Midbrain (tissue), 1 donor: ENCODE results near the gene RIC8A.
"Not testable (repeated sequence)": the region's sequence is repeated elsewhere in the genome, so short reads cannot be mapped to it uniquely, and the experiment has no call there.

Source experiments
- DNase-seq: peaks from one replicate; lab custom pipeline; 2025; lab: John Stamatoyannopoulos, UW

The RIC8A gene

DNA sequence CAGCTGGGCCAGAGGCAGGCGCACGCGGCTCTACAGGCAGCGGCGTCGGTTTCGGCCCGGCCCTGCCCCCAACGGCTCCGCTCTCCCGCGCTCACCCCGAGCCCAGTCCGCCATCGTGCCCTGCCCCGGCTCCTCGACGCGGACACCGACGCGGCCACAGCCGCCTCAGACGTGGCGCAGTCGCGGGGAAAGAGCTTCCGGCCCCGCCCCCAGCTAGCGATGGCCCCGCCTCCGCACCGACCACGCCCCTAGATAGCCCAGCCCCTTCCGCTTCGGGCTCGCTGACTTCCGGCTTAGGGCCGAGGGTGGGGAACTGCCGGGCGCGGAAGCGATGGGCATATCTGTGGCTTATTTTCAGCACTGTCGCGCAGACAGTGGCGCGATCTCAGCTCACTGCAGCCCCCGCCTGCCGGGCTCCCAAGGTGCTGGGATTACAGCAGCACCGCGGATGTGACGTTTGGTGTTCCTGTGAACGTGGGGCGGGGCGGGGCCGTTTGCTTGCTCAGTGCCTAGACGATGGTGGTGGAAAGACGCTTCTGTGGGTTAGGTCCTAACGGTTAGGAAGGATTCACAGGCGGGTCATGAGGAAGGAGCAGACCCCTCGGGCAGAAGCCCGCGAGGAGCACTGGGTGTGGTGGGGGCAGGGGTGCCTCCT is at the start of gene RIC8A, which contains the start of gene BET1L:
Gene RIC8A (plus strand): TSS at position 501 of the 655 bp plus-strand sequence. CDS start 1,147 bp downstream, outside the sequence.
Gene BET1L (minus strand): TSS at position 192 of the 655 bp plus-strand sequence. CDS start 78 bp downstream, at position 114.
- peak; percentile 99 for DNase-seq

- not testable (repeated sequence) for DNase-seq
Observed at GRCh38 chr11:180242-180641, 27.3 kb upstream of the RIC8A start.

- not testable (repeated sequence) for DNase-seq
Observed at GRCh38 chr11:189200-189783, 18.2 kb upstream of the RIC8A start.

GRCh38 chr11:189843-190311 is 17.6 kb upstream of the RIC8A start:
- DNase-seq = not testable (repeated sequence)

DNA sequence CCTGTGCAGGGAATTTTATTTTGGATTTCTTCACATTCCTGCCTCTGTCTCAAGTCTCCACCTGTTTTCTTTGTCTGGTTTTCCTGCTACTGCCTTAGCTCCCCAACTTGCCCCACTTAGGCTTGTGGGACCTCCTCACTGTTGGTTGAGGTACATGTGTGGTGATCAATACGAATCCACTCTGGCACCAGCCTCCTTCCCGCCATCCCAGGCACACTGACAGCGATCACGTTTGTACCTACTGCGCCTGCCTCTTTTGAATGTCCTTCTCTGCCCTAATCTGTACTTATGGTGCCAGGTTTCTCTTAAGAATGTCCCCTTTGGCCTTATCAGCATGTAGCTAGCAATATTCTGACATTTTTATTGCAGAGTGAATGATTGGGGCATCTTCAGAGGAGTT is 17.0 kb upstream of the RIC8A start:
- not testable (repeated sequence) for DNase-seq

DNA sequence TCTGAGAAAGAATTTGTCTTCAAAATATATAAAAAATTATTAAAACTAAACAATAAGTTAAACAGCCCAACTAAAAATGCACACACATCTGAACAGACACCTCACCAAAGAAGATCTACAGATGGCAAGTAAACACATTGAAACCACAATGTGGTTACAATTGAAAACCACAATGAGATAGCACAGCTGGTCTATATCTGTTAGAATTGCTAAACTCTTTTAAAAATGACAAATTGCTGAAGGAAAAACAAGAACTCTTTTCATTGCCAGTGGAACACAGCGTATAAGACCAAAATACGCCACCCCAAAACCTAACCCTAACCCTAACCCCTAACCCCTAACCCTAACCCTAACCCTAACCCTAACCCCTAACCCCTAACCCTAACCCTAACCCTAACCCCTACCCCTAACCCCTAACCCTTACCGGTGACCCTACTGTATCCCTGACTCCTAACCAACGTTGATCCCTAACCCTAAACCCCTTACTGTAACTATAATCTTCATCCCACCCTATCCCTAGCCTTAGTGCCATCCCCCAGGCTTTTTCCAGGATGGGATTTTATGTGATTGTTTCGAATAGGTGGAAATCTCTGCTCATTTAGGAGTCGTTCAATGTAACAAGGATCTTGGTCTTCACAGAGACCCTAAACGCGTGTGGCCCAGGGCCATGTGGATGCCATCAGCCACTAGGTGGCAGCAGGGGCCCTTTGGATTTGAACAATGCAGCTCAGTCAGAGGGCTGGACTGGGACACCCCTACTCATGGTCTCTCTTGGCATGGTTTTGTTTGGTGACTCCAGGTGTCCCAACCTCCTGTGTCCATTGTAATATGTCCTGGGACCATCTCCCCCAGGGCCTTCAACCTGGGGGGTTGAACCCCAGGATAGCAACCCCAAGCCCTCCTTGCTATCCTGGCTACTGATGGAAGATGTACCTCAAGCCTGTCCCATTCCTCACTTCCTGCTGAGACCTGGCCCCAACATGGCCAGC is 15.7 kb upstream of the RIC8A start:
- not testable (repeated sequence) for DNase-seq

DNA sequence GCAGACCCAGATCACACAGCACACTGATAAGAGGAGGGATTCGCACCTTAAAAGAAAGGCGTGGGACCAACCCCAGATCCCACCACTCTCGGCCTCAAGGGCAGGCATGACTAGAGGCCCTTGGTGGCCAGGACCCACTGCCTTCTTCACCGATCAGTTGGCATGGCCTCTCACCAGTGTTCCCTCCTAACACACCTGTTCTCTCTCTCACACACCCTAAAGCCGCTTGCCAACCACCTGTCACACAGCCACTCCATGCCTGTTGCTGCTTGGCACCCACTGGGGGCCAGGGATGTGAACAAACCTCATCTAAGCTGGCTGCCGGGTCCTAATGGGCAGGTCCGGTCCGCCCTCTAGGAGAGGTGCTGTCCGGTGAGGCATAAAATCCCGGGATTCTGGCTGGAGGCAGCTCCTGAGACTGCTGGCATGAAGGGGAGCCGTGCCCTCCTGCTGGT is 14.8 kb upstream of the RIC8A start, which contains the start of gene SCGB1C1:
Gene SCGB1C1 (plus strand): TSS at position 405 of the 455 bp plus-strand sequence. CDS start 22 bp downstream, at position 427.
- DNase-seq = not testable (repeated sequence)

DNA sequence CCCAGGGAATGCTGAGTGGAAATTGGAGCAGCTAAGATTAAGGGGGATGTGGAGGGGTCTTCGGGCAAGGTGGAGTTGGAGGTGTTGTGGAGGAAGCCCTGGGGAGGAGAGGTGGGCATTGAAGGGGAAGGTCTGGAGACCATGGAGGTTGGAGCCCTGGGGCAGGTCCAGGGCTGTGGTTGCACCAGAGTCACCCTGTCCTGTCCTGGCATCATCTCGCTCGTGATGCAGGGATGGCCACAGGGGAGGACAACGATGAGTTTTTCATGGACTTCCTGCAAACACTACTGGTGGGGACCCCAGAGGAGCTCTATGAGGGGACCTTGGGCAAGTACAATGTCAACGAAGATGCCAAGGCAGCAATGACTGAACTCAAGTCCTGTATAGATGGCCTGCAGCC is 14.0 kb upstream of the RIC8A start:
- not testable (repeated sequence) for DNase-seq

- DNase-seq = no peak
Observed at GRCh38 chr11:196786-197731, 10.4 kb upstream of the RIC8A start.

DNA sequence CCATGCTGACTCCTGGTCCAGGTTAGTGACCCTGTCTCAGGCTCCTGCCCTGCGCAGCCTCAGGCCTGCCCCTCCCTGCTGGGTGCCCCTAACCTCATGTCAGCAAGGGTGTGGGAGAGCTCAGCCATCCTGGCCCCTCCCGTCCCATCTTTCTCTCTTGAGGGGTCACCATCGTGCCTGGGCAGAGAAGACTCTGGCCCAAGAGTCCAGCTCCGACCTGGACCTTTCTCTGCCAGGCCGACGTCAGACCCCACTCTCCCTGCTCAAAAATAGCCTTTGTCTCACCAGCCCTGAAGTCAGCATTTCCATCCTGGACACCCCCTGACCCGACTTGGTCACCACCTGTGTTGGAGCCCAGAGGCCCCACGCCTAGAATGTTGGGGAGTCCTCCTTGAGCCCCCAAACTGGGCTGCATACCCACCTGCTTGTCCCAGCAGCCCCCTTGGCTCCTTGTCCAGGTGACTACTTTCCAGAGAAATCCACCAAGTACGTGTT is 9.7 kb upstream of the RIC8A start:
- DNase-seq = no peak

DNA sequence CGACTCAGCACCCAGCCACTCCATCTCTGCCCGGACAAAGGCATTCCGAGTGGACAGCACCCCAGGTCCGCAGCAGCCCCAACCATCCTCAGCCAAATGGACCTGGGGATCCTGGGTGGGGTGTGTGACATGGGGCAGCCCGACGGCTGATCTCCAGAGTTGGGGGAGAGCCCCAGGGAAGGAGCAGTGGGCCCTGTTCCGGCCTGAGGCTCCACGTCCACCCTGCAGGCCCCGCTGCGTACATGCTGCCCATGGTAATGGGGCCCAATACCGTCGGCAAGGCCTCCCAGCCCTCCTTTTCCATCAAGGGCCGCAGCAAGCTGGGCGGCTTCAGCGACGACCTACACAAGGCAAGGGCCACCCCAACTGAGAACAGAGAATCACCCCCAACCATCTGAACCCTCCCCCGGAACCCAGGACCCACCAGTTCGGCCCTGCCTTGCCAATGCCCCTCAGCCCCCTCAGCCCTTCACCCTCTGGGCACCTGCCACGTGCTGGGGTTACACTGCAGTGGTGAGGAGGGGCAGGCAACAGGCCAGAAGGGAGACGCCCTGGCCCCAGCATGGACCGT is 9.2 kb upstream of the RIC8A start:
- no peak for DNase-seq

DNA sequence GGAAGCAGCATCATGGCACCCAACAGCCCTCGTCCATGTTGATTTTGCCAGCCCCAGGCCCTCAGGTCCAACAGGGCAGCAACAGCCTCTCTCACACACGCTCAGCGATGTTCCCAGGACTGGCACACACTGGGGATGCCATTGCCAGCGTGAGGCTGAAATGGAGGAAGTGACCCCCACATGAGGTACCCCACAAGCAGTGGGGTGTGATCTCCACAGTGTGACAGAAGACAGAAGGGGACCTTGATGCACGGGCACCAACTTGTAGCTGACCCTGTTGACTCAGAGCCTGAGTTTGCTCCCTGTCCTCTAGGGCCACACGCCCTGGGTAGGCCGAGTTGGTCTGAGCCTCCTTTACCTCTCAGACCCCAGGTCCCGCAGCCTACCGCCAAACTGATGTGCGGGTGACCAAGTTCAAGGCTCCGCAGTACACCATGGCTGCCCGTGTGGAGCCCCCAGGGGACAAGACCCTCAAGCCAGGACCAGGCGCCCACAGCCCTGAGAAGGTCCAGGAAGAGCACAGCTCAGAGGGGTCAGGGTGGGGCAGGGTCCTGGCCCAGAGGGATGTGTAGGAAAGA is 8.4 kb upstream of the RIC8A start:
- no peak for DNase-seq

DNA sequence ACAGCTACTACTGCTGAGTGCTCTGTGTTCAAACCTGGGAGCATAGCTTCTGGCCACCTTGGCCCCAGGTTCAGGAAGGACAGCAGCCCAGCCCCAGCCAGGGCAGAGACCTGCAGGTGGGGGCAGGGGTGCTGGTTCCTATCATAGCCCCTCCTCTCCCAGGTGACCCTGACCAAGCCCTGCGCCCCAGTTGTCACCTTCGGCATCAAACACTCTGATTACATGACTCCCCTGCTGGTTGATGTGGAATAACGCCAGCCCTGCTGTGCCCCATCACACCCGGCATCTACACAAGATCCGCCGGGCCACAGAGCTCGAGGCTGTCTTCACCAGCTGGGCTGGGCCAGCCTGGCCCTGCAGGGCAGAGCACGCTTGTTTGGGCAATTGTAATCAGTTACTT is 7.7 kb upstream of the RIC8A start:
- no peak for DNase-seq

DNA sequence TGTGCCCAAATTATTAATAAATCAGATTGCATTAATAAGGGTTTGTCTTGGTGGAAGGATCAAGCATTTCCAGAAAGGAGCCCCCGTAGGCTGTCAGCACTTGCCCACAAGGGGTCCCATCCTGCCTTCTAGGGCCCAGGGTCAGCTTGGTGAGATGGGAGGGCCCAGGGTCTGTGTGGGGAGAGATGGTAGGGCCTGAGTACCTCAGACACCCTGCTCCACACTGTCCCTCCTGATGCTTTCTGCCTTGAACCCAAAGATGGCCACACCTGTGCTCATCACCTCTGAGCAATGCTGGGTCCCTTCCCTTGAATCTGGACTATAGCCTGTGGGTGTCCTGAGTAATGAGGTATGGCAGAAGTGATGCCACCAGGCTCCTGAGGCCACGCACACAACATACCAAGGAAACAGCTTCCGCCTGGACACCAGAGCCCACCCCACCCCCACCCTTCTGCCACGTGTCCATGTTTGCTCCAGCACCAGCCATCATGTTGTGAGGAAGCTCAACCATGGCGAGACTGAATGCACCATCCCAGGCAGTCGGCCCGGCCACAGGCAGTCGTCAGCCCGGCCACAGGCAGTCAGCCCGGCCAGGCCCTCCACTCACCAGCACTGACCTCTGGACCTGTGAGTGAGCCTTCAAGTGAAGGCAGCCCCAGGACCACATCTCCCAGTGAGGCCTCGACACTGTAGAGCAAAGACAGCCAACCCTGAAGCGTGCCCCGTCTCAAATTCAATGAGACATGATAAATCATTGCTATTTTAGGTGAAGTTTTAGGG is 7.1 kb upstream of the RIC8A start:
- DNase-seq = no peak

DNA sequence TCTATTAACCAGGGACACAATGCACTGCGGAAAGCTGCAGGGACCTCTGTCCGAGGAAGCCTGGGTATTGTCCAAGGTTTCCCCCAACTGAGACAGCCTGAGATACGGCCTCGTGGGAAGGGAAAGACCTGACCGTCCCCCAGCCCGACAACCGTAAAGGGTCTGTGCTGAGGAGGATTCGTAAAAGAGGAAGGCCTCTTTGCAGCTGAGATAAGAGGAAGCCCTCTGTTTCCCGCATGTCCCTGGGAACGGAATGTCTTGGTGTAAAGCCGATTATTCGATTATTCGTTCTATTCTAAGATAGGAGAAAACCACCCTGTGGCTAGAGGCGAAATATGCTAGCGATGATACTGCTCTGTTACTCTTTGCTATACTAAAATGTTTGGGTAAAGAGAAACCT is 5.5 kb upstream of the RIC8A start:
- DNase-seq = no peak

DNA sequence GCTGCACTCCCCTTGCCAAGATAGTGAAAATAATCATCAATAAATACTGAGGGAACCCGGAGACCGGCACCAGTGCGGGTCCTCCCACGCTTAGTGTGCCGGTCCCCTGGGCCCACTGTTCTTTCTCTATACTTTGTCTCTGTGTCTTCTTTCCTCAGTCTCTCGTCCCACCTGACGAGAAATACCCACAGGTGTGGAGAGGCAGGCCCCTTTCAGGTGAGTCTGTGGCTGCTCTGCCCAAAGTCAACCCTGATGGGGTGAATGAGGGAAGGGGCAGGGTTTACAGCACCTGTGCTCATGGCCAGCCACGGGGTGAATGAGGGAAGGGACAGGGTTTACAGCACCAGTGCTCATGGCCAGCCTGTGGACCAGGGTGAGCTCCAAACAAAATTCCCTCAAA is 5.0 kb upstream of the RIC8A start:
- no peak for DNase-seq

DNA sequence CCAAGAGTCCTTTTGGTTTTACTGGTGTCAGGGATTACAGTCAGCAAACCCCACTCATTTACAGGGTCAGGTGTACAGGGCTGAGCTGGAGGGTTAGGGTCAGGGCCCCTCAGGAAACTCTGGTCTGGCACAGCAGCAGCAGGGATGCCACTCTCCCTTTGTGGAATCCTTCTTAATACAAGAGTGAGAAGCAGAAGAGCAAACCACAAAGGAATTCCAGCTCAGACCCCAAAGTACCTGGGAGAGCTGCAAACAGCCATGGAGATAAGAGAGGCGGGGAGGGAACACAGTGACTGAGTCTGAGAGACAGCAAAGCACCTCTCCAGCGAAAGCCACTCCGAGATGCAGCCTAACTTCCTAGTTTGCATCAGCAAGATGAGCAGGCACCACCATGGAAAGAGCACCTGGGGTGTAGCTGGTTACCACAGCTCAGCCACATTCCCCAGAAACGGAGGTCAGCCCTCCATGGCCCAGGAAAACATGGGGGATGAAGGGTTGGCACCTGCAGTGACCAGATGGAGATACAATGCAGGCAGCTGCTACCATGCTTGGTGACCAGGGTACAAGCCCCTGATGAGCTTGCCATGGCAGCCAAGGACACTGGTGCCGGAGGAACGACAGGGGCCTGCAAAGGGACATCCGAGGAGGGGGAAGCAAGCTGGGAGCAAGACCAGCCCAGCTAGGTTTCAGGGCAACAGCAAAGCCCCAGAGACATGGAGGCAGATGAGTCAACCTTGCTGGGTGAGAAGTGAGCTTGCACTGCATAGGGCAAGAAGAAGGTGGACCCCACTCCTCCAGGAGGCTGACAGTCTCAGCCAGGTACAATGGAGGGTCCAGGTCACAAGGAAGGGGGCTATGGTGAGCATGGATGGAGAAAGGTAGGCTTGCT is 4.2 kb upstream of the RIC8A start:
- no peak for DNase-seq

DNA sequence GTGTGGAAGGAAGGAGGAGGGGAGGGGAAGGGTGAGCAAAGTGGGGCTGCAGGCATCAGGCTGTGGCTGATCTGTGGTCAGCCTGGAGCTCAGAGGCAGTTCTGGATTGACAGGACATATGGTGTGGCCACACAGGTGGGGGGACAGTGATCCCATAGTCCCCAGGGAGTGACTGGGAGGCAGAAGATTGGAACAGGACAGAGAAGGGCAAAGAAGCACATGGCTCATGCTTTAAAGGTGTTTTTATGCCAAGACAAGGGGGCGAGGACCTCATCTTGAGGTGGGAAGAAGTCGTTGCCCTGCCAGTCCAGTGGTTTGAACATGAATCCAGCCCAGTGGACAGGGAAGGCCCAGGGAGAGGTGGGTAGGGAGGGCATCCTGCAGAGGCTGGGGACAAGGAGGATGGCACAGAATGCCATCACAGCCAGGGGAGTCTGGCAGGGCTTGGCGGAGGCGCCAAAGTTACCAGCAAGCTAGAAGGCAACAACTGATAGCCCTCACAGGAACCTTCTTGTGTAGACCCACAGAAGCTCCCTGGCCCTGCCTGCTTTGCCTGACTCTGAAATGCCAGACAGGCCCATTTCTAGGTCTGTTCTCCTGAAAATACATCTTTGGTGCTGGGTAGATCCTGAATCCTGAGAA is 3.4 kb upstream of the RIC8A start:
- no peak for DNase-seq
